Vagina (tissue), 2 donors: ENCODE data around the gene RAMP1.

Experiments used
- POLR2A ChIP-seq, 2 donors: fragments of 450-650 bp; IDR thresholded peaks; one replicate each; pipeline ENCODE4 v1.6.1; 2017; ENCODE audit warnings: antibody characterized with exemption in 2 of 2, mild to moderate bottlenecking in 2 of 2, moderate library complexity in 2 of 2
- TF ChIP-seq, protein P1 (sequence below), 3 experiments: fragments of 450-650 bp in 2 of 3; fragments of 200-600 bp in 1 of 3; sonication (generic) in 1 of 3; IDR thresholded peaks; one replicate each; pipeline ENCODE4 v1.5.1; 2017 to 2019; ENCODE audit warnings: antibody characterized with exemption in 3 of 3, mild to moderate bottlenecking in 2 of 3, moderate library complexity in 2 of 3

DNA sequence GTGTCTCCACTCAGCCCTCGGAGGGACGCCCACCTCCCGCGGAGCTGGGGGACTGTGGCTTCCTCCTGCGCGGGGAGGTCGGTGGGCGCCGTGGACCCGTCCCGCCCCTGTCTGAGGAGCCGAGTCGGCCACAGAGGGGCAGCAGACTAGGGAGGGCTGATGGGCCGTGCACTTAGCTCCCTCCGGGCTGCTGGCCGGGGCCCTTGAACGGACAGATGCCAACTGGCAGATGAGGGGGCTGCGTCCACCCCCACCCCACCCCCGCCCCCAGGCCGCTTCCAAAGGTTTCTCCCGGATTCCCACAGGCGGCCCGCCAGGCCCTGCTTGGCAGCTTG is 96.9 kb downstream of the RAMP1 start:
- TF ChIP-seq, protein P1, sequence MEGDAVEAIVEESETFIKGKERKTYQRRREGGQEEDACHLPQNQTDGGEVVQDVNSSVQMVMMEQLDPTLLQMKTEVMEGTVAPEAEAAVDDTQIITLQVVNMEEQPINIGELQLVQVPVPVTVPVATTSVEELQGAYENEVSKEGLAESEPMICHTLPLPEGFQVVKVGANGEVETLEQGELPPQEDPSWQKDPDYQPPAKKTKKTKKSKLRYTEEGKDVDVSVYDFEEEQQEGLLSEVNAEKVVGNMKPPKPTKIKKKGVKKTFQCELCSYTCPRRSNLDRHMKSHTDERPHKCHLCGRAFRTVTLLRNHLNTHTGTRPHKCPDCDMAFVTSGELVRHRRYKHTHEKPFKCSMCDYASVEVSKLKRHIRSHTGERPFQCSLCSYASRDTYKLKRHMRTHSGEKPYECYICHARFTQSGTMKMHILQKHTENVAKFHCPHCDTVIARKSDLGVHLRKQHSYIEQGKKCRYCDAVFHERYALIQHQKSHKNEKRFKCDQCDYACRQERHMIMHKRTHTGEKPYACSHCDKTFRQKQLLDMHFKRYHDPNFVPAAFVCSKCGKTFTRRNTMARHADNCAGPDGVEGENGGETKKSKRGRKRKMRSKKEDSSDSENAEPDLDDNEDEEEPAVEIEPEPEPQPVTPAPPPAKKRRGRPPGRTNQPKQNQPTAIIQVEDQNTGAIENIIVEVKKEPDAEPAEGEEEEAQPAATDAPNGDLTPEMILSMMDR (IDR thresholded peaks at IDR 0.05) = no peak
- TF ChIP-seq POLR2A (IDR thresholded peaks at IDR 0.05) = no peak
